ENCODE data around the gene RASAL1.

Gene RASAL1

GRCh38 chr12:113099364-113099763 is 36.2 kb downstream of the RASAL1 start:
- peak overlapping the region; percentile 33; the same call in 1 of the 2 replicates for H3K9ac ChIP-seq (ENCODE audit: low read length)
- no peaks in the 10 kb centered on the region for H3K27me3 ChIP-seq (ENCODE audit: insufficient read depth, low read length)
- no peak overlapping the region for H3K4me3 ChIP-seq (ENCODE audit: low read depth, low read length, poor library complexity, severe bottlenecking)
- H3K79me2 ChIP-seq (ENCODE audit: insufficient read depth, low read length): no peaks in the 10 kb centered on the region
- H3K4me2 ChIP-seq (ENCODE audit: low read length): no peak overlapping the region
- peaks cover 14% of the 10 kb centered on the region; the same call in 1 of the 2 replicates for H3F3A ChIP-seq (ENCODE audit: insufficient read depth, low read length)
- TF ChIP-seq CTCF (IDR thresholded peaks at IDR 0.05; ENCODE audit: low read length): no peak
- no peak for TF ChIP-seq EZH2 (IDR thresholded peaks at IDR 0.05; ENCODE audit: borderline replicate concordance, low read length)
- H3K4me1 ChIP-seq (ENCODE audit: insufficient read depth, low read length, severe bottlenecking): peaks cover 70% of the 10 kb centered on the region
- H3K9me3 ChIP-seq (ENCODE audit: low read length): no peaks in the 10 kb centered on the region
- peak overlapping the region; percentile 87 for H3K27ac ChIP-seq (ENCODE audit: low read depth, low read length, poor library complexity, severe bottlenecking)
- peaks cover 60% of the 10 kb centered on the region for H3K36me3 ChIP-seq (ENCODE audit: insufficient read depth, low read length)
- H4K20me1 ChIP-seq (ENCODE audit: insufficient read depth, low read length): no peaks in the 10 kb centered on the region
- H3K9me2 ChIP-seq (ENCODE audit: low read depth, low read length): no peaks in the 10 kb centered on the region
- H2AFZ ChIP-seq (ENCODE audit: low read length): no peak overlapping the region

- no peak overlapping the region for H3K9ac ChIP-seq (ENCODE audit: low read length)
- H3F3A ChIP-seq (ENCODE audit: insufficient read depth, low read length): peaks cover 16% of the 10 kb centered on the region; the same call in 1 of the 2 replicates
- H3K4me1 ChIP-seq (ENCODE audit: insufficient read depth, low read length, severe bottlenecking): peaks cover 65% of the 10 kb centered on the region
- H3K9me3 ChIP-seq (ENCODE audit: low read length): no peaks in the 10 kb centered on the region
- H2AFZ ChIP-seq (ENCODE audit: low read length): no peak overlapping the region
- H3K27me3 ChIP-seq (ENCODE audit: insufficient read depth, low read length): no peaks in the 10 kb centered on the region
- peaks cover 67% of the 10 kb centered on the region for H3K36me3 ChIP-seq (ENCODE audit: insufficient read depth, low read length)
- TF ChIP-seq CTCF (IDR thresholded peaks at IDR 0.05; ENCODE audit: low read length) (peak; percentile 92), EZH2 (IDR thresholded peaks at IDR 0.05; ENCODE audit: borderline replicate concordance, low read length) (no peak)
- H3K4me3 ChIP-seq (ENCODE audit: low read depth, low read length, poor library complexity, severe bottlenecking): no peak overlapping the region
- no peaks in the 10 kb centered on the region for H3K79me2 ChIP-seq (ENCODE audit: insufficient read depth, low read length)
- peak overlapping the region; percentile 87 for H3K27ac ChIP-seq (ENCODE audit: low read depth, low read length, poor library complexity, severe bottlenecking)
- no peaks in the 10 kb centered on the region for H3K9me2 ChIP-seq (ENCODE audit: low read depth, low read length)
- no peak overlapping the region for H3K4me2 ChIP-seq (ENCODE audit: low read length)
- H4K20me1 ChIP-seq (ENCODE audit: insufficient read depth, low read length): no peaks in the 10 kb centered on the region
Measured at GRCh38 chr12:113098441-113099028, 37.0 kb downstream of the RASAL1 start.

- Histone ChIP-seq H2AFZ (ENCODE audit: low read length) (no peak overlapping the region), H3F3A (ENCODE audit: insufficient read depth, low read length) (peaks cover 16% of the 10 kb centered on the region; the same call in 1 of the 2 replicates), H4K20me1 (ENCODE audit: insufficient read depth, low read length) (no peaks in the 10 kb centered on the region), H3K4me1 (ENCODE audit: insufficient read depth, low read length, severe bottlenecking) (peaks cover 66% of the 10 kb centered on the region), H3K9me3 (ENCODE audit: low read length) (no peaks in the 10 kb centered on the region), H3K9me2 (ENCODE audit: low read depth, low read length) (no peaks in the 10 kb centered on the region), H3K27ac (ENCODE audit: low read depth, low read length, poor library complexity, severe bottlenecking) (peak overlapping the region; percentile 87), H3K9ac (ENCODE audit: low read length) (no peak overlapping the region), H3K4me3 (ENCODE audit: low read depth, low read length, poor library complexity, severe bottlenecking) (no peak overlapping the region), H3K36me3 (ENCODE audit: insufficient read depth, low read length) (peaks cover 70% of the 10 kb centered on the region), H3K4me2 (ENCODE audit: low read length) (no peak overlapping the region; the same call in 1 of the 2 replicates), H3K27me3 (ENCODE audit: insufficient read depth, low read length) (no peaks in the 10 kb centered on the region), H3K79me2 (ENCODE audit: insufficient read depth, low read length) (no peaks in the 10 kb centered on the region)
- no peak for TF ChIP-seq CTCF (IDR thresholded peaks at IDR 0.05; ENCODE audit: low read length)
- no peak for TF ChIP-seq EZH2 (IDR thresholded peaks at IDR 0.05; ENCODE audit: borderline replicate concordance, low read length)
Measured at GRCh38 chr12:113097716-113098440, 37.7 kb downstream of the RASAL1 start.
